NCI-H2107 (cell line): ENCODE measurements around the gene PRRT4.

Experiments used
- DNase-seq: peaks from one replicate; lab custom pipeline; 2025; lab: John Stamatoyannopoulos, UW

PRRT4 gene

DNA sequence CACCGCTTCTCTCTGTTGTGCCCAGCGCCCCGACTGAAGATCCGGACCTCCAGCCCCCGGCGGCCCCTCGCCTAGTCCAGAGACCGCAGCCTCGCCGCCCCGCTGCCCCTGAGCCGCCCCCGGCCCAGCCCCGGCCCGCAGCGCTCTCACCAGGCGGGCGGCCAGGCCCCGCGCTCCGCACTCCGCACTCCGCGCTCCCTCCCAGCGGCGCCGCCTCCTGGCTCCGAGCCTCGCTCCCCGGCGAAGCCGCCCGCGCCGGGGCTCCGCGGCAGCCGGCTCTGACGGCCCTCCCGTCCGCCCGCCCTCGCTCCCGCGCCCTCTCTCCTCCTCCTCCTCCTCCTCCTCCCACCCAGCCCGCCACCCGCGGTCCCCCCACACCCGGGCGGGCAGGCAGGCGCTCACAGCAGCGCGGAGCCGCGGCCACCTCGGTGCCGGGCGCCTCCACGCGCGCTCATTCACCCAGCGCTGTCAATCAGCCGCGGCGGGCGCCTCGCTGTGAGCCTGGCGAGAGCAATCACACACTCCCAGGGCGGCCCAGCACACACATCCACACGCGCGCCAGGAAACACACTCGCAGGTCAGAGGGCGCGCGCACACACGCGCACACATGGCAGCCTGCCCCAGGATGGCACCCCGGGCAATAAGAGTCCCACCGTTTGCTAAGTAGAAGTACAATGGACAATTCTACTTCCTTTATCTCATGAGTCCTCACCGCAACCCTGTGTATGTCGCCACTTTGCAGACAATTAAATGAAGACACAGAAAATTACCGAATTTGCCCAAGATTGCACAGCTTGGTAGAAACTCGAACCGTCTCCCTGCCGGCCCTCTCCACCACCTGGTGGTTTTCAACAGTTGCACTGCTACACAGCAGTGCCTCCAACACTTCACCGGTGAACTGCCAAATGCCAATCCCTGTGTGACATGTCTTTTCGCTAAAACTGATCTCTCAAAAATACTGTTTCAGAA is at the start of gene PRRT4:
TSS of gene PRRT4 (minus strand) at position 280 of the 969 bp plus-strand sequence.
- no peak for DNase-seq

GRCh38 chr7:128410451-128410753 is 48.9 kb upstream of the PRRT4 start:
- no peak for DNase-seq

- peak; percentile 58 for DNase-seq
These were observed 48.3 kb upstream of the PRRT4 start, which contains the start of gene IMPDH1 for GRCh38 chr7:128409596-128410450. Gene IMPDH1, minus strand, starts transcription at chr7:128409982. Its CDS starts 81 bp downstream, at chr7:128409901.

GRCh38 chr7:128408709-128409595 is 47.5 kb upstream of the PRRT4 start:
- no peak for DNase-seq

GRCh38 chr7:128407751-128408708 is 46.5 kb upstream of the PRRT4 start:
- DNase-seq, result no peak

GRCh38 chr7:128407233-128407589 is 45.7 kb upstream of the PRRT4 start:
- DNase-seq, result no peak

DNA sequence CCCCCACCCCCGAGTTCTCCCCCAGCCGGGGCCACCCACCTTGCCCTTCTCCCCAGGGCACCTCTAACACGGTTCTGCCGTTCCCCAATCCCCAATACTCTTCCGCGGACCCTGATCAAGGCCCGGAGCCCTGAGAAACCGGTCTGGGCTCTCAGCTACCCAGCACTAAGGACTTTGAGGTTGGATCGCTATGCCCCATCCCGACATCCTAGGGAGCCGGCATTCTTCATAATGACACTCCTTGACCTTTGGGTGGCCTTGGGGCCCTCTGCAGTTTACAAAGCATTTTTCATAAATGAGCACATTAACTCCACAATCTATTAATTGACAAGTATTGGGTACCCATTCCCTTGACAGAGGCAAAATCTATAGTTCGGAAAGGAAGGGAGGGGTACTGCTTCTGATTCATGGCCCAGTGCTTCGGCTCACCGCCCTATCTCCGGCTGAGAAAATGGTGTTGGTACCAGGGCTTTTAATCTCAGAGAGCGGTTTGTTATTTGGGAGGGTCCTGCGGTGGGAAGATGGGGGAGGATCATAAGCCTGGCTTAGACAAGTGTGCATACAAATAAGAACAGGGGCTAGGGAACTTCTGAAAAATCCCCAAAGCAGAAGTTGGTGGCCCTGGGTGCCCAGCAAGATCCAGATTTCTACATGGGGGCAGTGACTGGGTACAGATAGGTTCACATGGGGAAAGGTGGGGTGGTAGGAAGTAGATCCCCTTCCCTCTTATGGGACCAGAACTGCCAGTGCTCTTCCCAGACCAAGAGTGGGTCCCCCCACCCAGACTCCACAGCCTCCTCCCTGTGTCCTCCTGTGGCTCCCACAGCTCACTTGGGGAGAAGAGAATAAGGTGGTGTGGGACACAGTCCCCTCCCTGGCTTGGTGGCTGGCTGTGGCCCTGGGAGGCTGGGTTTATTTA is 45.1 kb upstream of the PRRT4 start:
- no peak for DNase-seq

DNA sequence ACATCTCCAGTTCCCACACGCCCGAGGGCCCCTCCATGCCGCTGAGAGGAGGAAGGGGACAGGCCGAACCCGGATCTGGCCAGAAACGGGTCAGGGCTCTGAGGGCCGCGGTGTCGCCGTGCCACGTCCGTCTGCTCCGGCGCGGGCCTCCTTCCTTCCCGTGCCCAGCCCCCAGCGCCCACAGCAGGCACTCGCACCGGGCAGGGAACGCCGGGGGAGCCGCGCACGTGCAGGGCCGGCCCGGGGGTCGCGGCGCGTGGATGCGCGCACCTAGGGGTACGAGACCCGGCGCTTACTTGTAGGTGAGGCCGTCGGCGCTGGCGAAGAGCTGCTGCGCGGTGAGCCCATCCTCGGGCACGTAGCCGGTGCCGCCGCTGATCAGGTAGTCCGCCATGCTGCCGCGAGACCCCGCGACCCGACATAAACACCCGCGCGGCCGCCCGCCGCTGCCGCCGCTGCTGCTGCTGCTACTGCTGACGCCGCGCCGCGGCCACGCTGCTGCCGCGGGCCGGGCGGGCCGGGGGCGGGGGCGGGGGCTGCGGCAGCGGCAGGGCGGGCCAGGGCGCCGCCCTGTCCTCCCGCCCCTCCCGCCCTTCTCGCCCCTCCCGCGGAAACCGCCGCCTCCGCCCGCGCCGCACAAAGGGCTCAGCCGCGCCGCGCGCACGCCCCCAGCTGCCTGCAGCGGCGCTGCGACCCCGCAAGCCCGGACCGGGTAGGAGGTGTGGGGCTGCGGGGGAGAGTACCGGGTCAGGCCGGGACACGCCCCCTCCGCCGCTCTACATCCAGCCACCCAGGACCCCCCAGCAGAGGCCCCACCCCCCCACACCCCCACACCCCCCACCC is 44.2 kb upstream of the PRRT4 start:
- peak; percentile 40 for DNase-seq

DNA sequence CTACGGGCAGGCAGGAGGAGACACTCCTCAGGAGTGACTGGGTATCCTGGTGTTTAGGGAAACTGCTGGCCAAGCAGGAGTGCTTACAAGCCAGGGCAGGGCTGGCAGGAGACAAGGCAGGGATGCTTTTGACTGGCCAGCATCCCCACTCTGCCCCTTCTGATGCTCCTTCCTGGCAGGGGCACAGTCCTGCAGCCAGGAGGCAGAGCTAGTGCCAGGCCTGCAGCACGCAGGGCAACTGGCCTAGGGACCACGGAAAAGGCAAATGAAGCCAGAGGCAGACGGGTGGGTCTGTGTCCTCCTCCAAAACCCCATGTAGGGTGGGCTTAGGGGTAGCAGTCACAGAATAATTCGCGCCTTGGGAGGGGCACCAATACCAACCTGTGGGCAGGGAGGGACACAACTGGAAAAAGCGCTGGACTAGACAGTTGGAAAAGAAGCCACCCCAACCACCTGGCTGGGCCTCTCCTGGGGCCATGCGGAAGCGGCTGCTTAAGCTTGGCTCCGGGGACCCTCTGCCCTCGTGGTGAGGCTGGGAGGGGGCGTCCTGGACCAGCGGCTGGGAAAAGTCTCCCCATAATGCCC is 43.5 kb upstream of the PRRT4 start:
- no peak for DNase-seq

DNA sequence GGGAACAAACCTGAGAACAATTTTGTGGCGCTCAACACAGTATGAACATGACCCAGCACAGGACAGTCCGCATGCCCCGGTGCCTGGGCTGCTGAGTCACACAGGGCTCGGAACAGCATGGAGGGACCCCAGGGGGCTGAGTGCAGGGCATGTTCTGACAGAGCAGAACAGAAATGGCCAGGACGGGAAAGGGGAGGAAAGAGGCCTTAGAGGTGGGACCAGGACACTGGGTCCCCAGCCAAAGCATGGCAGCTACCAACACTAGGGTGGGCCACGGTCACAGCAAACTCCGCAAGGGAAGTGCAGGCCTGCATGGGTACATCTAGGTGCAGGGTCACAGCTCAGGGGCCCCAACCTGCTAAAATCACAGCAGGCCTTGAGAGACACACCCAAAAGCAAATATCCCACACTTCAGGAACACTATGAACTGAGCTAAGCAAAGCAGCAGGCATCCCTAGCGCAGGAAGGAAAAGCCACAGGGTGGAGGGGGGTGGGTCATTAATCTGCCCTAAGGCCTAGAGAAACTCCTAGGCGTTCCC is 42.7 kb upstream of the PRRT4 start:
- no peak for DNase-seq

GRCh38 chr7:128403676-128404075 is 42.2 kb upstream of the PRRT4 start:
- no peak for DNase-seq

DNA sequence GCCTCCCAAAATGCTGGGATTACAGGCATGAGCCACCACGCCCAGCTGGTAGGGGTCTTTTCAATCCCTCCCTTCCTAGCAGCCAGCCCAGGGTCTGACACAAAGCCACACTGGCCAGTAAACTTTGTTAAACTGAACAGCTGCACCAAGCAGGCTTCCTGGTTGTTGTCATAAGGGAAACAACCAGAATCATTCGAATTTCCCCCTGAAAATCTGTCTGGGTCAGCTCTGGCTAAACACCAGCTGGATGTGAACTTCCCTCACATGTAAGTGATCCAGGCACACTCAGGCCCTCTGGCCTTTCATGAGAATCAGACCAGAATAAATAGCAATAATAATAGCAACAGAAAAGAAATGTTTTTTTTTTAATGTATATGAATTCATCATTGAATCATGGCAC is 40.9 kb upstream of the PRRT4 start:
- DNase-seq, result no peak

DNA sequence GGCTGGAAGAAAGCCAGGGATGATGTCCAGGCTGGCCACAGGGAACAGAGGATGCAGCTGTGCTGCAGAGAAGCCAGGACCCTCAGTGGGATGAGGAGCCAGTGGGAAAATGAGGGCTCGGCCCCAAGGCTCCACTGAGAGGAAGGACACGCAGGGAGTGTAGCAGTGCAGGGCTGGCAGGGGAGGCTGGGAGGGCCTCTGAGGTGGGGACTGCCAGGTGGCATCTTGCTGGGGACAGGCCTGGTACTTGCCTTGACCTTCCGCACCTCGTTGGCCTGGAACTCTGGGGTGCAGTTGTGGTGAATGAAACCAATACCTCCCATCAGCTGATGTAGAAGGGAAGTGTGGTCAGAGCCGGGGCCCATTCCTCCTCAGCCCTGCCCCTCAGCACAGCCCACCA is 39.1 kb upstream of the PRRT4 start:
- no peak for DNase-seq

DNA sequence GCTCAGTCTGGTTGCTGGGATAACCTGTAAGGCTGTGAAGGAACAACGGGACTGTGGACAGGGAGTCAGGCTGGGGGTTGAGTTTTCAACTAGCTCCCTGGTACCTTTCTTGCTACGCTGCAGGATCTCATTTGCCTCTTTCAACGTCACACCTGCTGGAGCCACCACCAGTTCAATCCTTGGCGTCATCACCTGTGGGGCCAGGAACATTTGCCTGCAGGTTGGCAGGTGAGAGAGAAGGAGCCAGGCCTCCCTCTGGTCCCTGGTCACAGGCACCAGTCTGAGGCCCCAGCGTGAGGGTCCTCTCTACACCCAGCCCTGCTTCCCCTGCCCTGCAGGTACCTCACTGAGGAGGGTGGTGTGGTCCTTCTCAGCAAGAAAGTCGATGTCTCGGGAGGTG is 38.5 kb upstream of the PRRT4 start:
- no peak for DNase-seq

GRCh38 chr7:128398841-128399135 is 37.3 kb upstream of the PRRT4 start:
- DNase-seq, result no peak

- peak; percentile 32 for DNase-seq
These were observed 36.7 kb upstream of the PRRT4 start for GRCh38 chr7:128398016-128398840.

GRCh38 chr7:128396357-128396756 is 34.9 kb upstream of the PRRT4 start:
- no peak for DNase-seq
